K562 (cell line): ENCODE results near the gene LAMA3. TPM values are rescaled to one million over a fixed set of nuclear protein-coding genes. Genes with fewer than 3 reads are reported as not detected.

Source experiments
- ATAC-seq: fragments of 200-7000 bp; cut with Tn5 transposase; 3 replicates; pipeline ENCODE4 v1.9.1; 2020; ENCODE audit warnings: moderate library complexity
- BruUV-seq: library from RNA; stranded (reverse); fragments of 400-500 nt; replicated peaks from 2 replicates; lab custom pipeline; 2021; lab: Mats Ljungman, UMichigan
- CTCF ChIA-PET: fragments of 300-600 bp; formaldehyde crosslinking; extraction: SDS; loops from one replicate; lab custom pipeline; 2021; ENCODE audit warnings: low intra/inter-chr PET ratio; lab: Yijun Ruan, JAX
- POLR2A ChIA-PET: fragments of 300-600, 350-650 bp; sonication (Branson Sonifier 250); formaldehyde crosslinking; extraction: SDS; loops from one replicate; lab custom pipeline; 2021; ENCODE audit warnings: antibody characterized with exemption, inconsistent platforms; lab: Yijun Ruan, JAX
- DNase-seq, 4 experiments: peaks; one replicate each; pipeline versions ENCODE4 v3.0.0 to v3.0.0-alpha.2; 2011 to 2018; ENCODE audit warnings: low spot score in 3 of 4, mixed read lengths in 3 of 4; ENCODE audit errors: extremely low read depth in 1 of 4
- FAIRE-seq: peaks from 2 replicates; lab custom pipeline; 2011; peaks lifted over from hg19 to GRCh38; lab: Jason Lieb, UNC
- H2AFZ ChIP-seq: 2 replicates; pipeline ENCODE4 v1.6.0; 2011; ENCODE audit warnings: low read depth, low read length, control low read depth, inconsistent platforms
- H3K27ac ChIP-seq: fragments of 200-600 bp; 3 replicates; pipeline ENCODE4 v1.8.0; 2011; ENCODE audit warnings: low read depth, mild to moderate bottlenecking, control low read depth, inconsistent platforms, low read length, moderate library complexity, mixed read lengths; ENCODE audit errors: extremely low read depth
- H3K27me3 ChIP-seq, 2 experiments: fragments of 300-600 bp in 1 of 2; 2 replicates in 1 of 2; 3 replicates in 1 of 2; pipeline versions ENCODE4 v1.6.0 to v1.8.0; 2011; ENCODE audit warnings: inconsistent platforms in 2 of 2, low read length in 2 of 2, mild to moderate bottlenecking in 1 of 2, mixed read lengths in 1 of 2, moderate library complexity in 1 of 2; ENCODE audit not compliant: control insufficient read depth in 2 of 2, insufficient read depth in 2 of 2
- H3K36me3 ChIP-seq: fragments of 300-600 bp; 3 replicates; pipeline ENCODE4 v1.8.0; 2011; ENCODE audit warnings: mild to moderate bottlenecking, low read length, inconsistent platforms; ENCODE audit not compliant: control insufficient read depth, insufficient read depth
- H3K4me1 ChIP-seq, 2 experiments: fragments of 200-600 bp in 1 of 2; replicated peaks in 1 of 2; 2 replicates in 1 of 2; 3 replicates in 1 of 2; pipeline versions ENCODE4 v1.5.1 to v1.8.0; 2011; ENCODE audit warnings: inconsistent platforms in 2 of 2, low read length in 2 of 2, mild to moderate bottlenecking in 1 of 2, mixed read lengths in 1 of 2, moderate library complexity in 1 of 2; ENCODE audit not compliant: control insufficient read depth in 2 of 2, insufficient read depth in 2 of 2
- H3K4me2 ChIP-seq: 2 replicates; pipeline ENCODE4 v1.6.1; 2011; ENCODE audit warnings: low read length, control low read depth, inconsistent platforms, mixed read lengths; ENCODE audit not compliant: insufficient read depth
- H3K4me3 ChIP-seq: fragments of 200-600 bp; sonication (generic), shearing (Covaris generic); 2 replicates; pipeline ENCODE4 v1.5.1; 2016; ENCODE audit warnings: control low read depth, inconsistent platforms
- H3K79me2 ChIP-seq: fragments of 200-600 bp; 3 replicates; pipeline ENCODE4 v1.8.0; 2011; ENCODE audit warnings: low read length, inconsistent platforms; ENCODE audit not compliant: control insufficient read depth, insufficient read depth
- H3K9ac ChIP-seq, 2 experiments: 2 replicates each; pipeline versions ENCODE4 v1.6.0 to v1.6.1; 2011; ENCODE audit warnings: low read depth in 2 of 2, low read length in 2 of 2, control low read depth in 1 of 2, inconsistent platforms in 1 of 2, mild to moderate bottlenecking in 1 of 2, mixed read lengths in 1 of 2; ENCODE audit not compliant: insufficient read depth in 1 of 2
- H3K9me1 ChIP-seq: one replicate; pipeline ENCODE4 v1.6.0; 2011; ENCODE audit warnings: inconsistent platforms, mild to moderate bottlenecking, low read length, moderate library complexity; ENCODE audit not compliant: control insufficient read depth, insufficient read depth
- H3K9me3 ChIP-seq: replicated peaks from 2 replicates; pipeline ENCODE4 v1.5.1; 2011; ENCODE audit warnings: low read depth, low read length, inconsistent platforms; ENCODE audit not compliant: control insufficient read depth, insufficient read depth
- H4K20me1 ChIP-seq: replicated peaks from 2 replicates; pipeline ENCODE4 v1.6.1; 2011; ENCODE audit warnings: low read length, inconsistent platforms, mixed read lengths; ENCODE audit not compliant: control insufficient read depth, insufficient read depth
- CBFA2T3 ChIP-seq: fragments of 450-650 bp; IDR thresholded peaks from 2 replicates; pipeline ENCODE4 v1.6.1; 2017
- KAT8 ChIP-seq: fragments of 450-650 bp; IDR thresholded peaks from 2 replicates; pipeline ENCODE4 v1.6.1; 2016; ENCODE audit warnings: low read depth, mild to moderate bottlenecking
- KLF1 ChIP-seq: fragments of 450-650 bp; IDR thresholded peaks from 2 replicates; pipeline ENCODE4 v1.6.1; 2016; ENCODE audit warnings: missing genetic modification characterization, missing compliant biosample characterization
- KLF6 ChIP-seq: fragments of 250-450 bp; sonication (Bioruptor Pico); IDR thresholded peaks from 2 replicates; pipeline ENCODE4 v1.4.0; 2020; ENCODE audit warnings: mild to moderate bottlenecking, moderate library complexity, borderline replicate concordance
- LCOR ChIP-seq: sonication (generic); formaldehyde crosslinking; IDR thresholded peaks from 2 replicates; pipeline ENCODE4 v1.8.0; 2022; ENCODE audit warnings: mild to moderate bottlenecking, missing genetic modification reagents
- MCM2 ChIP-seq: fragments of 450-650 bp; IDR thresholded peaks from 2 replicates; pipeline ENCODE4 v1.6.1; 2017; ENCODE audit warnings: low read depth, mild to moderate bottlenecking
- MCM7 ChIP-seq, 2 experiments: fragments of 450-650 bp; IDR thresholded peaks; 2 replicates each; pipeline ENCODE4 v1.6.1; 2016 to 2018
- MTF1 ChIP-seq: fragments of 250-450 bp; sonication (Bioruptor Pico); IDR thresholded peaks from 2 replicates; pipeline ENCODE4 v1.9.0; 2021; ENCODE audit warnings: moderate library complexity, mild to moderate bottlenecking, inconsistent platforms, borderline replicate concordance
- NCOA1 ChIP-seq: fragments of 450-650 bp; IDR thresholded peaks from 2 replicates; pipeline ENCODE4 v1.6.1; 2016; ENCODE audit warnings: low read depth
- NFRKB ChIP-seq: fragments of 450-650 bp; IDR thresholded peaks from 2 replicates; pipeline ENCODE4 v1.6.1; 2016; ENCODE audit warnings: low read depth
- NR3C1 ChIP-seq: sonication (generic); formaldehyde crosslinking; IDR thresholded peaks from 2 replicates; pipeline ENCODE4 v1.8.1; 2022; ENCODE audit warnings: missing genetic modification reagents
- PHF8 ChIP-seq: fragments of 200-600 bp; sonication (generic); IDR thresholded peaks from 2 replicates; pipeline ENCODE4 v1.6.1; 2012; ENCODE audit warnings: mixed run types, mild to moderate bottlenecking, inconsistent platforms, low read length, moderate library complexity, borderline replicate concordance
- PPARD ChIP-seq: fragments of 250-450 bp; sonication (Bioruptor Pico); IDR thresholded peaks from 2 replicates; pipeline ENCODE4 v1.8.0; 2022; ENCODE audit warnings: inconsistent platforms, mild to moderate bottlenecking, moderate library complexity
- RB1 ChIP-seq: fragments of 450-650 bp; IDR thresholded peaks from 2 replicates; pipeline ENCODE4 v1.6.1; 2017; ENCODE audit warnings: low read depth, mild to moderate bottlenecking
- XRCC3 ChIP-seq: fragments of 450-650 bp; IDR thresholded peaks from 2 replicates; pipeline ENCODE4 v1.6.1; 2017; ENCODE audit warnings: mild to moderate bottlenecking, moderate library complexity
- ZEB2 ChIP-seq: fragments of 450-650 bp; IDR thresholded peaks from 2 replicates; pipeline ENCODE4 v1.6.1; 2016
- WGBS: fragments of 100-300 bp; shearing (Covaris generic); methylation state at CpG from one replicate; pipeline ENCODE4 v1.1.6; 2016; ENCODE audit warnings: low coverage, mixed read lengths; ENCODE audit not compliant: insufficient coverage; ENCODE audit errors: missing lambda C conversion rate; 5-methylcytosine and 5-hydroxymethylcytosine counted together
- in situ Hi-C: fragments of 300-500 bp; cut with MboI; formaldehyde crosslinking; loops from 4 replicates; pipeline ENCODE4 v1.15.0; 2018; ENCODE audit warnings: inconsistent platforms, mixed read lengths
- intact Hi-C: fragments of 100-400 bp; cut with micrococcal nuclease; formaldehyde crosslinking; loops from 2 replicates; pipeline ENCODE4 v1.14.2; 2022
- polyA plus RNA-seq, 8 experiments: library from polyadenylated mRNA; depleted of rRNA in 4 of 8; stranded (reverse) in 5 of 8; unstranded in 3 of 8; fragments of >200 nt; fragmentation: Nextera tagmentation in 2 of 8; fragmentation: Illumina TruSeq in 1 of 8; extraction: Ambion mirVana in 2 of 8; extraction: Trizol in 1 of 8; gene quantifications; 2 replicates each; pipeline versions ENCODE4 v1.2.1 to v1.2.3, GENCODE V29; 2011 to 2014; ENCODE audit warnings: inconsistent platforms in 1 of 8, missing spikeins in 1 of 8
- total RNA-seq, 7 experiments: library from RNA; depleted of rRNA in 6 of 7; stranded (reverse); fragments of >200 nt in 6 of 7; fragmentation: Illumina TruSeq in 2 of 7; extraction: Trizol in 2 of 7; gene quantifications; 2 replicates each; pipeline versions ENCODE4 v1.2.1 to v1.2.3, GENCODE V29; 2011 to 2021; ENCODE audit warnings: low replicate concordance in 1 of 7

The LAMA3 gene
- total and polyA plus RNA-seq, 9 of the 15 experiments (the other 6 are each of a cell fraction or from before 2014, with no cell fraction given) = 0.07 TPM; not detected in 8

DNA sequence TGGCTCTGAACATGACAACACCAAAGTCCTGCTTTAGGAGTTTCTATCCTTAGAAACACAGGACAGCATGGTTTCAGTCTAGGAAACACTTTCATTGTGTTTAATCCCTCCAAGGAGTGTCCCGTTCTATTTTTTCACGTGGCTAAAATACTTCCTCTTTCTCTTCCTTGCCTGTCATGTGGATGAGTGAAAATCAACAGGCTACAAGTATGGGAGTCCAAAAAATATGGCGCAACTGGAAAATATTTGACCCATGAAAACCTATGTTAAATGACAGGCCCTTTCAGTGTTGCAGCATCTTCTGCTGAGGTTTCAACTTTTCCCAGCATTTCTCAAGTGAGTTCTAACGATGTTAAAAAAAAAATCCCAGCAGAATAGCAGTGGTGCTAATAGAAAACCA lies 146.3 kb downstream of the LAMA3 start:
- no peak overlapping the region for H2AFZ ChIP-seq
- WGBS = 4% methylated on average over 4 of the region's 4 CpGs
- no peak for TF ChIP-seq LCOR (CRISPR knock-in tag)
- TF ChIP-seq MTF1 (CRISPR knock-in tag) = no peak
- no peak for TF ChIP-seq CBFA2T3
- TF ChIP-seq NR3C1 = no peak
- no peak for TF ChIP-seq ZEB2
- no peak for TF ChIP-seq XRCC3
- TF ChIP-seq KLF6 (CRISPR knock-in tag) = no peak
- no peak for TF ChIP-seq KAT8
- TF ChIP-seq MCM7 (IDR thresholded peaks at IDR 0.05) = no peak
- TF ChIP-seq KLF1 (tag) = no peak
- TF ChIP-seq PHF8 = no peak
- no peak for TF ChIP-seq RB1
- no peak for TF ChIP-seq NFRKB
- no peak for TF ChIP-seq PPARD (CRISPR knock-in tag)
- TF ChIP-seq MCM2 = no peak
- no peak for TF ChIP-seq NCOA1
- H4K20me1 ChIP-seq = no peaks in the 10 kb centered on the region
- no peaks in the 10 kb centered on the region; a peak in 1 of 5 replicates for H3K27me3 ChIP-seq
- BruUV-seq = no TSS peak
- no peaks in the 10 kb centered on the region for H3K36me3 ChIP-seq
- H3K4me2 ChIP-seq = no peak overlapping the region
- H3K4me1 ChIP-seq = no peaks in the 10 kb centered on the region
- no peaks in the 10 kb centered on the region for H3K79me2 ChIP-seq
- ChIA-PET CTCF (no interaction called here), POLR2A (interaction anchor here (0.6 kb wide), 1 partner anchor 9 kb away, joined by 3 read pairs; no protein-coding TSS in a partner anchor)
- FAIRE-seq (no peak), ATAC-seq (no peak), DNase-seq (no peak)
- no peaks in the 10 kb centered on the region for H3K9me1 ChIP-seq
- no peaks in the 10 kb centered on the region for H3K9me3 ChIP-seq
- H3K4me3 ChIP-seq = no peak overlapping the region
- intact Hi-C loops = no loop called here
- no peak overlapping the region for H3K27ac ChIP-seq
- in situ Hi-C loops = no loop called here
- H3K9ac ChIP-seq = no peak overlapping the region
